Mesodermal cell (in vitro differentiated cells): Measurements from ENCODE around the gene RFX2.

Experiments used
- H3K27ac ChIP-seq: 2 replicates; pipeline ENCODE4 v1.7.0; 2013; ENCODE audit warnings: mild to moderate bottlenecking, low read depth, low read length, moderate library complexity; ENCODE audit not compliant: severe bottlenecking
- H3K36me3 ChIP-seq: 2 replicates; pipeline ENCODE4 v1.7.1; 2013; ENCODE audit warnings: mild to moderate bottlenecking, low read length, moderate library complexity; ENCODE audit not compliant: control insufficient read depth, insufficient read depth
- H3K4me1 ChIP-seq: one replicate; pipeline ENCODE4 v1.7.1; 2013; ENCODE audit warnings: mild to moderate bottlenecking, low read length; ENCODE audit not compliant: insufficient read depth, control insufficient read depth, poor library complexity, severe bottlenecking
- H3K4me3 ChIP-seq: 2 replicates; pipeline ENCODE4 v1.7.0; 2013; ENCODE audit warnings: low read length, control low read depth, mild to moderate bottlenecking; ENCODE audit not compliant: insufficient read depth, poor library complexity, severe bottlenecking; ENCODE audit errors: extremely low read depth
- H3K9me3 ChIP-seq: 2 replicates; pipeline ENCODE4 v1.7.1; 2013; ENCODE audit warnings: mild to moderate bottlenecking, low read length, moderate library complexity; ENCODE audit not compliant: control insufficient read depth
- WGBS, 2 experiments: methylation state at CpG; one replicate each; pipeline ENCODE4 v1.1.5; 2013; ENCODE audit warnings: missing lambda C conversion rate in 2 of 2; ENCODE audit not compliant: insufficient coverage in 2 of 2; 5-methylcytosine and 5-hydroxymethylcytosine counted together

RFX2 gene

GRCh38 chr19:5996102-5996501, 114.2 kb downstream of the RFX2 start:
- H3K27ac ChIP-seq = no peak overlapping the region
- WGBS, 2 experiments = 95% methylated on average over 20 to 26 of the region's 26 CpGs
- no peaks in the 10 kb centered on the region for H3K36me3 ChIP-seq
- no peak overlapping the region for H3K4me3 ChIP-seq
- no peaks in the 10 kb centered on the region for H3K9me3 ChIP-seq
- H3K4me1 ChIP-seq = no peaks in the 10 kb centered on the region

- H3K36me3 ChIP-seq = no peaks in the 10 kb centered on the region
- H3K9me3 ChIP-seq = no peaks in the 10 kb centered on the region
- H3K27ac ChIP-seq = no peak overlapping the region
- 91 to 93% methylated on average over 15 to 16 of the region's 16 CpGs for WGBS, 2 experiments
- H3K4me1 ChIP-seq = no peaks in the 10 kb centered on the region
- H3K4me3 ChIP-seq = no peak overlapping the region
Observed at GRCh38 chr19:5995606-5996005, 114.7 kb downstream of the RFX2 start.

GRCh38 chr19:5994405-5995165, 115.7 kb downstream of the RFX2 start:
- no peaks in the 10 kb centered on the region for H3K36me3 ChIP-seq
- no peak overlapping the region for H3K4me3 ChIP-seq
- H3K4me1 ChIP-seq = peaks cover 3% of the 10 kb centered on the region
- no peak overlapping the region for H3K27ac ChIP-seq
- 92 to 96% methylated on average over 24 to 26 of the region's 29 CpGs for WGBS, 2 experiments
- H3K9me3 ChIP-seq = no peaks in the 10 kb centered on the region

- Histone ChIP-seq H3K4me3 (no peak overlapping the region), H3K4me1 (peaks cover 8% of the 10 kb centered on the region), H3K9me3 (no peaks in the 10 kb centered on the region), H3K27ac (no peak overlapping the region), H3K36me3 (no peaks in the 10 kb centered on the region)
- WGBS, 2 experiments = 89 to 90% methylated on average over 26 to 29 of the region's 30 CpGs
Observed at GRCh38 chr19:5993648-5994358, 116.5 kb downstream of the RFX2 start.

- WGBS, 2 experiments = 90 to 97% methylated on average over 10 to 13 of the region's 13 CpGs
- Histone ChIP-seq H3K27ac (no peak overlapping the region), H3K9me3 (no peaks in the 10 kb centered on the region)
Observed at GRCh38 chr19:5993201-5993600, 117.1 kb downstream of the RFX2 start.

GRCh38 chr19:5992756-5993155, 117.5 kb downstream of the RFX2 start:
- H3K9me3 ChIP-seq = no peaks in the 10 kb centered on the region
- H3K27ac ChIP-seq = no peak overlapping the region
- peaks cover 8% of the 10 kb centered on the region for H3K4me1 ChIP-seq
- 94 to 99% methylated on average over 9 to 10 of the region's 11 CpGs for WGBS, 2 experiments
- no peaks in the 10 kb centered on the region for H3K36me3 ChIP-seq
- H3K4me3 ChIP-seq = no peak overlapping the region

More at GRCh38 chr19:5993201-5993600, 117.1 kb downstream of the RFX2 start:
- H3K4me3 ChIP-seq = no peak overlapping the region
- no peaks in the 10 kb centered on the region for H3K36me3 ChIP-seq
- peaks cover 8% of the 10 kb centered on the region for H3K4me1 ChIP-seq

GRCh38 chr19:5991244-5991838, 119.0 kb downstream of the RFX2 start:
- no peaks in the 10 kb centered on the region for H3K36me3 ChIP-seq
- H3K27ac ChIP-seq = no peak overlapping the region
- H3K9me3 ChIP-seq = no peaks in the 10 kb centered on the region
- H3K4me3 ChIP-seq = no peak overlapping the region
- H3K4me1 ChIP-seq = peaks cover 11% of the 10 kb centered on the region
- WGBS, 2 experiments = 77 to 87% methylated on average over 1 to 7 of the region's 8 CpGs

DNA sequence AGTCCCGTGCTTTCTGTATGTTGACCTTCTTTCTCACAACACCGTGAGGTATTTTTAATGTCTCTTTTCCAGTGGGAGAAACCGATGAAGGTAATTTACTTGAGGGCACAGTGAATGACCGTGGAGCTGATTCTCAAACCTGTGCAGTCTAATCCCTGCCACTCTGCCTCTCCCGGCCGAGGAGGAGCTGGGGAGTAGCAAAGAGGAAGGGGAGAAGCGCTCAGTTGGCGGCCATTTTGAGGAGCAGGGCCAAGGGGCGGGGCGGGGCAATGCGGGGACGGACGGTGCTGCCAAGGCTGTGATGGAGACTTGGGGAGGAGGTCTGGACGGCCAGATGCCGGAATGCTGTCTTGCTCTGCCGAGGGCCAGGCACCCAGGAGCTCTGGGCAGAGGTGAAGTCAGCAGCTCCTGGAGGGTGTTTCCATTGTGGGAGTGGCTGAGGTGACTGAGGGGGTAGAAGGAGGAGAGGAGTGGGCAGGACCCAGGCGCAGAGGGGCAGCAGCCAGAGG, 120.0 kb downstream of the RFX2 start:
- 83 to 89% methylated on average over 8 to 15 of the region's 17 CpGs for WGBS, 2 experiments
- Histone ChIP-seq H3K4me3 (no peak overlapping the region), H3K9me3 (no peaks in the 10 kb centered on the region), H3K27ac (no peak overlapping the region), H3K4me1 (peaks cover 14% of the 10 kb centered on the region), H3K36me3 (no peaks in the 10 kb centered on the region)

DNA sequence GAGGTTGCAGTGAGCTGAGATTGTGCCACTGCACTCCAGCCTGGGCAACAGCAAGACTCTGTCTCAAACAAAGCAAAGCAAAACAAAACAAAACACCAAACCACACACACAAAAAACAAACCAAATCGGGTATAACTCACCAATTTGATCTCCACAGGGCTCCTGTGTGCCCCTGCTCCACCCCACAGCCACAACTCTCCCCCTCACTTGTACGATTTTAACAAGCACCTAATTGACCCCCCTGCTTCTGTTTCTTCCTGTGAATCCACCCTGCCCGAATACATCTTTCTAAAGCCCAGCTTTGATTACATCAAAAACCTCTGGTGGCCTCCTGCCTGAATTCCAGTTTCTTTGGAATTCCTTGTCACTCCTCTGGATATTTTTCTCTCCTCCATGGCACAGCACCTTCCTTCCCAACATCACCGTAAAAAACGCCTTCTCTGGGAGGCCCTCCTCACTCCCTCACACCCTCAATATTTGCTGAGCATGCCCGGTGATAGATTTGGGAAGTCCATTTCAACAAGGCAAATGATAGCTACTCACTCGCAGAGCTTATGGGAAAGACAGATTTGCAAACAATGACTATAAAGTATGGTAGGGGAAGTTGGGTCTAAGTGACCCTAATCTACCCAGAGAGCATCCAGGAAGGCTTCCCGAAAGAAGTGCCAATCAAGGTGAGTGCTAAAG, 120.8 kb downstream of the RFX2 start:
- H3K4me3 ChIP-seq = no peak overlapping the region
- H3K4me1 ChIP-seq = peaks cover 14% of the 10 kb centered on the region
- no peaks in the 10 kb centered on the region for H3K36me3 ChIP-seq
- 78 to 86% methylated on average over 7 of the region's 8 CpGs for WGBS, 2 experiments
- H3K9me3 ChIP-seq = no peaks in the 10 kb centered on the region
- H3K27ac ChIP-seq = no peak overlapping the region

DNA sequence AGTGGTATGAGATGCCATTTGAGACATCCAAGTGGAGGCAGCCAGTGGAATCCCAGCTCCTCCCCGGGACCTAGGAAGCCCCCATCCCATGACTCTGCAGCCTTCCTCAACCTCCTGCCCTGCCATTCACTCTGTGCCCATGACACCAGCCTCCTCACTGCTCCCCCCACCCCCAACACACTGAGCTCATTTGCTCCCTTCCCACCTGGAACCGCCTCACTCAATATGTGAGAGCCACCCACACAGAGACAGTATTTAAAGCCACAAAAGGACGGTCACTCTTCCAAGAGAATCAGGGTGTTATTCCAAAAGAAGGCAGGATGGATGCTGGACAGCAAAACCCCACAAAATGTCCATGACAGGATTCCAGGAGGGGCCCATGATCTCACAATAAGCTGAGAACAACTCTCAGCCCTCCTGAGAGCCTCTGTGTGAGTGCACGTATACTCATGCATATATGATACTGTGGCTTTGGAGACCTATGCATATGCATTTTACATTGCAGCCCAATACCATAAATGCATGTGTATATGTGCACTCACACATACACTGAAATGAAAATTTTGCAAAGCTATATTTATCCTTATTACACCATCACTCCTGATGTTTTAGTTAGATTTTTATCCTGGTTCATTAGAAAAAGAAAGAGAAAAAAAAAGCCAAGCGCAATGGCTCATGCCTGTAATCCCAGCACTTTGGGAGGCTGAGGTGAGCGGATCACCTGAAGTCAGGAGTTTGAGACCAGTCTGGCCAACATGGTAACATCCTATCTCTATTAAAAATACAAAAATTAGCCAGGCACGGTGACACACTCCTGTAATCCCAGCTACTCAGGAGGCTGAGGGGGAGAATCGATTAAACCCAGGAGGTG, 121.5 kb downstream of the RFX2 start:
- Histone ChIP-seq H3K9me3 (no peaks in the 10 kb centered on the region), H3K27ac (no peak overlapping the region), H3K36me3 (no peaks in the 10 kb centered on the region), H3K4me1 (peaks cover 14% of the 10 kb centered on the region), H3K4me3 (no peak overlapping the region)
- 87 to 90% methylated on average over 2 to 6 of the region's 8 CpGs for WGBS, 2 experiments
